GM18870 (cell line): ENCODE data around the gene GSTM2.

Experiments used
- ATAC-seq: cut with Tn5 transposase; IDR thresholded peaks from one replicate; pipeline ENCODE4 v1.9.1; 2021; ENCODE audit warnings: moderate library complexity; ENCODE audit not compliant: unreplicated experiment

GSTM2 gene

GRCh38 chr1:109667452-109668122 is at the start of gene GSTM2:
GSTM2 (plus strand) TSS chr1:109668057; CDS start chr1:109668116, 59 bp downstream.
- no peak for ATAC-seq

- ATAC-seq, result no peak
Measured at GRCh38 chr1:109618661-109619575, 48.9 kb upstream of the GSTM2 start.

GRCh38 chr1:109619576-109620400 is 48.1 kb upstream of the GSTM2 start, which contains the start of the genes AMPD2 and GNAT2:
AMPD2 (plus strand) TSS chr1:109619837; CDS start chr1:109621176, 1,339 bp downstream.
GNAT2 (minus strand) TSS chr1:109619616; CDS start chr1:109612870, 6,746 bp downstream.
- ATAC-seq, result peak; percentile 35

- no peak for ATAC-seq
Measured at GRCh38 chr1:109620401-109620791, 47.5 kb upstream of the GSTM2 start.

GRCh38 chr1:109620841-109621286 is 47.0 kb upstream of the GSTM2 start:
- ATAC-seq, result peak; percentile 59

GRCh38 chr1:109621379-109622136 is 46.3 kb upstream of the GSTM2 start:
- no peak for ATAC-seq

GRCh38 chr1:109622137-109622892 is 45.5 kb upstream of the GSTM2 start:
- no peak for ATAC-seq

- no peak for ATAC-seq
Measured at GRCh38 chr1:109622895-109623294, 45.0 kb upstream of the GSTM2 start.

- ATAC-seq, result no peak
Measured at GRCh38 chr1:109623601-109624161, 44.2 kb upstream of the GSTM2 start.

GRCh38 chr1:109624201-109625010 is 43.5 kb upstream of the GSTM2 start:
- ATAC-seq, result no peak

GRCh38 chr1:109625176-109625575 is 42.7 kb upstream of the GSTM2 start:
- ATAC-seq, result no peak

- ATAC-seq, result no peak
Measured at GRCh38 chr1:109625601-109626560, 42.0 kb upstream of the GSTM2 start.

- ATAC-seq, result no peak
Measured at GRCh38 chr1:109626682-109627408, 41.0 kb upstream of the GSTM2 start.

GRCh38 chr1:109627692-109628399 is 40.0 kb upstream of the GSTM2 start:
- ATAC-seq, result no peak

GRCh38 chr1:109628540-109629321 is 39.1 kb upstream of the GSTM2 start:
- ATAC-seq, result no peak
